T1000 (cell line): ENCODE results near the gene PRDM15.

Source experiments
- DNase-seq: peaks from one replicate; lab custom pipeline; 2025; ENCODE audit warnings: mixed read lengths; lab: John Stamatoyannopoulos, UW

PRDM15 gene

GRCh38 chr21:41907496-41908258 lies 28.5 kb upstream of the PRDM15 start:
- DNase-seq, result no peak

DNA sequence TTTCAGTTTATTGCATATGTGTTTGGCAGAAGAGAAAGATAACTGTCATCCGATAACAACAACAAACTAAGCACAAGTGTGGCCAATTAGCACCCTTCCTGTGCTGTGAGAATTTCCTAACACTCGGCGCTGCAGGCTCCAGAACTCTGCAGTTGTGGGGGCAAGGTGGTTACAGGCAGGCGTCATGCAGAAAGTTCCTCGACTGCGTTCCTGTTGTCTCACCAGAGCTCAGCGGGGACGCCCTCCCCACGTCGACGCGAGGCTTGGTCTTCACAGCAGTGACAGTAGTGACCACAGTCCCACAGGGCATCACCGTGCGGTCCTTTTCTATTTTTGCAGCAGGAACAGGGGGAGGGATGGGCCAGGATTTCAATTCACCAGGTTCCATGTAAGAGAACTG lies 27.6 kb upstream of the PRDM15 start:
- DNase-seq, result no peak

DNA sequence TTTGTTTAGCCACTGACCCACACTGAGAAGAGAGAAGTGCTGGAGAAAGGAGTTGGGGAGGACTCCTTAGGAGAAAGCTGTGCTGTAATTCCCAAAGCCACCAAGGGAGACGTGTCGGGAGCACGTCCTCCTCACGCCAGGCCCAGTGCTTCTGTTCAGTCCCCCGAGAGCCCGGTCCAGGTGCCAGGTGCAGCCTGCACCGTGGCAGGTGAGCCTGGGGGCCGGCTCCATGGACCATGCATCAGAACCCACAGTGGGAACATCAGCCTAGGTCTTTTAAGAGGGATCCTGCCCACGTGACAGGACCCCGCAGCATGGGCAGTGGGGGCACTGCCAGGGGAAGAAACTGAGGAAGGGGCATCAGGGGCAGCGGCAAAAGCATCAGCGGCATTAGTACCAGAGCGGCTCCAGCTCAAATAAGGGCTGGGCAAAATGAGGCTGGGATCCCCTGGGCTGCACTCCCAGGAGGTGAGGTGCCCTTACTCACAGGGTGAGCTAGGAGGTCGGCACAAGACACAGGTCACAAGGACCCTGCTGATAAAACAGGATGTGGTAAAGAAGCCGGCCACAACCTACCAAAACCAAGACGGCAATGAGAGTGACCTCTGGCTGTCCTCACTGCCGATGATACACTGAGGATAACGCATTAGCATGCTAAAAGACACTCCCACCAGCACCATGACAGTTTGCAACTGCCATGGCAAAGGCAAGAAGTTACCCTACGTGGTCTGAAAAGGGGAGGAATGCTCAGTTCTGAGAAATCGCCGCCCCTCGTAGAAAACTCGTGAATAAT lies 24.6 kb upstream of the PRDM15 start:
- DNase-seq, result no peak

DNA sequence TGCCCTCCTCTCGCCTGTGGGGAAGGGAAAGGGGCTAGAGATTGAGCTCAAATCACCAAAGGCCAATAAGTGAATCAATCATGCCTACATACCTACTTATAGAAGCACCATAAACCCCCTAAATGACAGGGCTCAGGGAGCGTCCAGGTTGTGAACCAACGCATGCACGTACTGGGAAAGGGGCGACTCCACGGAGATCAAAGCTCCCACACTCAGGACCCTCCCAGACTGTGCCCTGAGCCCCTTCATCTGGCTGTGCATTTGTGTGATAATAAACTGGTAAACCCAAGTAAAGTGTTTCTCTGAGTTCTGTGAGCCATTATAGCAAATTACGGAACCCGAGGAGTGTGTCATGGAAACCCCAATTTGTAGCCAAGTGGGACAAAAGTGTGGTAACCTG lies 23.8 kb upstream of the PRDM15 start:
- no peak for DNase-seq

DNA sequence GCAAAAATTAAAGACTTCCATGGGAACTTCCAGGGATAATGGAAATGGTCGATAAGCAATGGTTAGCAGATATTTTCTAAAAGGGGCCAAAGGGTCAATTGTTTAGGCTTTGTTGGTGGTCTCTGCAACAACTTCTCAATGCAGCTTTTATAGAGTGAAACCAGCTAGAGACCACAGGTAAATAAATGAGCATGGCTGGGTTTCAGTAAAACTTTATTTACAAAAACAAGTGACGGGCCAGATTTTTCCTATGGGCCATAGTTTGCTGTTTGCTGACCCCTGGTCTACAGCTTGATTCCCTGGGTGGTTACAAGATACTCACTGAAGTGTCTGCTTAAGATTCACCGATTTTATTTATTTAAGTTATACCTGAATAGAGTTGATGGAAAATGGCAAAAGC lies 22.6 kb upstream of the PRDM15 start:
- no peak for DNase-seq

DNA sequence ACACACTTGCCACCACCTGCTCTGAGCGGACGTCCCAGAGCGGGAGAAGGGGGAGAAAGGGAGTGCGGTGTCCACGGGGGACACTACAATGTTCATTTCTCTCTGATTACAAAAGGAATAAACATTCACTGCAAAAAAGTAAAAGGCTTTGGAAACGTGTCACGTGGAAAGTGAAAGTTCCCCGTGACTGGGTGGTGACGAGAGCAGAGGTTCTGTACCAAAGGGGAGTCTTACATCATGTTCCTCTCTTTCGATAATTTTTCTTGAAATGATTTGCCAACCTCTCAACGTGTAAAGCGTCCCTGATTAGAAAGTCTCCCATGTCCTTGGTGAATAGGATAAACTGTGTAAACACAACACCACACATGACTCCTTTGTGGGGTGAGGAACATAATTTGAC lies 22.0 kb upstream of the PRDM15 start:
- no peak for DNase-seq

GRCh38 chr21:41900401-41900800 lies 21.3 kb upstream of the PRDM15 start:
- DNase-seq, result no peak

GRCh38 chr21:41899426-41900202 lies 20.5 kb upstream of the PRDM15 start:
- no peak for DNase-seq

DNA sequence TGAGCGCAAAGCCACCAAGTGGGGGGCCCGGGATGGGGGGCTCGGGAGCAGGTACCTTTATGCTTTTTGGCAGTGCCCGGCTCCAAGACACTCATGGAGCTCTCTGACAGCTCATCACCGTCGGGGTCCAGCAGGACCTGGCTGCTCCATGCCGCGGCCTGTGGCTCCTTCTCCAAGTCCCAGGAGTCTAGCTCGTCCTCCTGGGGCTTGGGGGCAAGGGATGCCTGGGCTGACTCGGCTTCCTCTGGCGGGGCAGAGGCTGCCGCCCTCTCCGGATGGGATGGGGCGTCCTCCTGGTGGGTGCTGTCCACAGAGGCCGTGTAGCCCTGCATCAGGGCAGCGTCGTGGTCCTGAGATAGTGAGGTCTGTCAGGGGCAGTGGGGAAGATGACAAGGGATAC lies 19.9 kb upstream of the PRDM15 start:
- no peak for DNase-seq

DNA sequence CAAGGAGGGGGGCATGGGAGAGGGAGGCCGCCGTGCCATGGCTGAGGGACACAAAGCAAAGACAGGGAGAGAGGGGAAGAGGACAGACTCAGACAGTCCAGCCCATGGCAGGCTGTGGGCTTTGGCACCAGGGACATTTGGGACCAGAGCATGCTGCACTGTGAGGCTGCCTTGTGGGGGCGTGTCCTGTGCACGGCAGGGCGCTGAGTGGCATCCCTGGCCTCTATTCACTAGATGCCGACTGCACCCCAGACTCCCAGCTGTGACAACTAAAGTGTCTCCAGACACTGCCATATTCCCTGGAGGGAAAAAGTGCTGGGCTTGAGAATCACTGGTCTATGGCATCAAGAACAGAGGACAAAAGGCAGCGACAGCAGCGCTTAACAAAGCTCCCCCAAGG lies 18.6 kb upstream of the PRDM15 start:
- no peak for DNase-seq

DNA sequence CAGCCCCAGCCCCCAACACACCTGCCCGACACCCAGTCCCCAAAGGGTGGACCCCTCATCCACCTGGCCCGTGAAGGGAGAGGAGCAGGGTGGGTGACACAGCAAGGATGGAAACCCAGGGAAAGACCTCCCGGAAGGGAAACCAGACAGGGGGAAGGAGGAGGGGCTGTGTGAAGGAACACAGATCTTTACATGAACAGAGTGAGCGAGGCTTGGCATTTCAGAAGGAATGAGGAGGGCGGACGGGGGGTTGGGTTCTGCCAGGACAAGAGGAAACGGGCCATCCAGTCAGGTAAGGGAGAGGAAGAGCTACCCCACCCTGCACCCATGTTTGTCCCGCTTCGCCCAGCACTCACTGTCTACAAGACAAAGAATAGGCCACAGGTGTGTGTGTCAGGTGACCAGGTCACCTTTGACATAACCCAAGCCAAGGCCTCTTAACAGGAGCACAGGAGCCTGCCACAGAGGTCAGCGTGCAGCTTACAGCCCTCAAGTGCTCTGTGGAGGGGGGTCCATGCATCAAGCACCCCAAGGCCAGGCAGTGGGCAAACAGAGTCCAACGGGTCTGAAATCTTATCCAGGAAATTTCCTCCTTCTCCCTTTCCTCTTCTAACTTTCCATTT lies 18.0 kb upstream of the PRDM15 start:
- DNase-seq, result no peak

- no peak for DNase-seq
These were observed 16.7 kb upstream of the PRDM15 start for GRCh38 chr21:41895643-41896493.

GRCh38 chr21:41894922-41895557 lies 15.9 kb upstream of the PRDM15 start:
- DNase-seq, result no peak

- DNase-seq, result no peak
These were observed 15.4 kb upstream of the PRDM15 start for GRCh38 chr21:41894511-41894910.

GRCh38 chr21:41892726-41893125 lies 13.6 kb upstream of the PRDM15 start:
- no peak for DNase-seq

DNA sequence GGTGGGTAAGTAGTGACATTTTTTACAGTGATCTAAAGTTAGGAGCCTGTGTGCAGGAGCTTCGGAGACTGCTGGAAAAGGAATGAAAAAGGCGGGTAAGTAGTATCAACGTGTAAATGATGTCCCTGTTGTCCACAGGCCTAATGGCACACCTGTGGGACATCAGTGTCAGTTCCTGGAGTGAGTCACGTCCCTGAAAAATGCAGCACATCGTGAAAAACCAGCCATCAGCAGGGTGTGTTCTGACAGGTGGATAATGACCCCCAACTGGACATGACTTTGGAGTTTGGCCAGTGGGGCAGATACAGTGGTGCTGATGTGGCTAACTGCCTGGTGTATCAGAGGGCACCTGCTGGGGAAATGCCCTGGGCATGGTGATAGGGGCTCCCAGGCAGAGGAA lies 12.0 kb upstream of the PRDM15 start:
- DNase-seq, result no peak

DNA sequence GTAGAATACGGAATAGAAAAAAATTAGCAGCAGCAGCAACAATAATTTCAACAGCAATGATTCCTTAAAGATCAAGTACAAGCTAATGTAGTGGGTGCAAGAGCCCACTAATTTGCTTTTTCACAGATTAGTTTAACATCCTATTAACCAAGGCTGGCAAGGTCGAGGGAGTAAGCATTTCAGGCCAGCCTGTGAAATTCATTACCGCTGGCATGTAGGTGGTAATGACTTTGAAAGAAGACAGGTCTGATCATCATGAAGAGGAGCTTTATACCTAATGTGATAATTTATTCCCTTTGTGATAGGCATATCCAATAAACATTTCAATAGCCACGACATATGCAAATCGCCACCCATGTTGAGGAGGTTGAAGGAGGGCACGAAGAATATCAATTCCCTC lies 11.2 kb upstream of the PRDM15 start:
- DNase-seq, result no peak

- no peak for DNase-seq
These were observed 9.7 kb upstream of the PRDM15 start for GRCh38 chr21:41888749-41889376.

GRCh38 chr21:41887667-41888066 lies 8.5 kb upstream of the PRDM15 start:
- no peak for DNase-seq

DNA sequence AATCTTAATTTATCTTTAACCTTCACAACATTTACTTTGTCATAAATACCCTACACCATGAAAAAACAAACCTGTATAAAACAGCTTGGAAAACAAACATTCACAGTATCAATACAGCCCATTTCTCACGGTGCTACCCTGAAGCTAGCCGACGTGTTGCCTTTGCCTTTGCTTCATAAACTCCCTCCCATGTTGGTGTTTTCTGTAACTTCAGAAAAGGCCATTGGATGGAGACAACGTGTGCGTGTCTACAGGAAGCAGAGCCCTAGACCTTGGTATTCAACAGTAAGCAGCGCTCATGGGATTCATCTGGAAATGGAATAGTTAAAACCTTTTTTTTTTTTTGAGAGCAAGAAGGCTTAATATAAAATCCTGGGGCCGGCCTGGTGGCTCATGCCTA lies 7.2 kb upstream of the PRDM15 start:
- DNase-seq, result no peak
